Esophagus muscularis mucosa (tissue), 4 donors: Measurements from ENCODE around the gene UBE2R2. TPM values are rescaled to one million over a fixed set of nuclear protein-coding genes. Genes with fewer than 3 reads are reported as not detected.
"Not testable (repeated sequence)": the region's sequence is repeated elsewhere in the genome, so short reads cannot be mapped to it uniquely, and the experiment has no call there.

ENCODE experiments used
- DNase-seq: peaks from one replicate; pipeline ENCODE4 v3.0.0-alpha.2; 2017; ENCODE audit errors: extremely low spot score
- H3K27ac ChIP-seq, 4 donors: fragments of 200-600 bp; sonication (generic); replicated peaks in 1 of 4; 1 replicate in 3 of 4; 2 replicates in 1 of 4; pipeline ENCODE4 v1.5.1; 2016 to 2019; ENCODE audit warnings: mild to moderate bottlenecking in 1 of 4
- H3K27me3 ChIP-seq, 4 donors: fragments of 200-600 bp; sonication (generic); one replicate each; pipeline versions ENCODE4 v1.5.1 to v1.6.0; 2016 to 2019
- H3K36me3 ChIP-seq, 4 donors: fragments of 200-600 bp; sonication (generic); one replicate each; pipeline ENCODE4 v1.5.1; 2016 to 2019
- H3K4me1 ChIP-seq, 4 donors: fragments of 200-600 bp; sonication (generic); one replicate each; pipeline ENCODE4 v1.5.1; 2016 to 2019
- H3K4me3 ChIP-seq, 4 donors: fragments of 200-600 bp; sonication (generic); 1 replicate in 2 of 4; 2 replicates in 2 of 4; pipeline ENCODE4 v1.5.1; 2016 to 2019; ENCODE audit warnings: mild to moderate bottlenecking in 4 of 4, moderate library complexity in 1 of 4
- H3K9me3 ChIP-seq, 4 donors: fragments of 200-600 bp; sonication (generic); 1 replicate in 3 of 4; 2 replicates in 1 of 4; pipeline ENCODE4 v1.5.1; 2016 to 2019
- CTCF ChIP-seq, 3 experiments: fragments of 200-600 bp in 2 of 3; fragments of 450-650 bp in 1 of 3; sonication (generic) in 2 of 3; IDR thresholded peaks; one replicate each; pipeline ENCODE4 v1.5.1; 2017 to 2019; ENCODE audit warnings: antibody characterized with exemption in 3 of 3, mild to moderate bottlenecking in 2 of 3, moderate library complexity in 1 of 3
- EP300 ChIP-seq: sonication (generic); formaldehyde crosslinking; IDR thresholded peaks from one replicate; pipeline ENCODE4 v1.6.1; 2017; ENCODE audit warnings: antibody characterized with exemption
- POLR2A ChIP-seq: fragments of 450-650 bp; IDR thresholded peaks from one replicate; pipeline ENCODE4 v1.6.1; 2017; ENCODE audit warnings: antibody characterized with exemption, moderate library complexity, mild to moderate bottlenecking, low read depth
- POLR2AphosphoS5 ChIP-seq, 2 donors: sonication (generic); formaldehyde crosslinking; IDR thresholded peaks; one replicate each; pipeline ENCODE4 v1.6.1; 2017; ENCODE audit warnings: antibody characterized with exemption in 2 of 2
- WGBS: methylation state at CpG from one replicate; pipeline ENCODE4 v1.1.5; 2018; 5-methylcytosine and 5-hydroxymethylcytosine counted together
- intact Hi-C: fragments of 100-400 bp; cut with DNase I; formaldehyde crosslinking; loops from one replicate; pipeline ENCODE4 v1.15.1; 2023
- total RNA-seq, 4 donors: library from RNA; depleted of rRNA; stranded (reverse); fragments of >200 nt; gene quantifications; one replicate each; pipeline versions ENCODE4 v1.1.0 to v1.2.1, GENCODE V29; 2016

UBE2R2 gene
- total RNA-seq, 4 donors from 2014 or later, result 27.8 to 45.1 (median 34.4) TPM

- no peaks in the 10 kb centered on the region for H3K4me1 ChIP-seq
- TF ChIP-seq POLR2AphosphoS5 (IDR thresholded peaks at IDR 0.05) (no peak), CTCF (IDR thresholded peaks at IDR 0.05) (no peak), EP300 (no peak), POLR2A (no peak)
- no peak overlapping the region for H3K4me3 ChIP-seq
- no peaks in the 10 kb centered on the region for H3K36me3 ChIP-seq
- WGBS, result 61% methylated on average over 9 of the region's 9 CpGs
- H3K27ac ChIP-seq, result no peak overlapping the region
- H3K27me3 ChIP-seq, result peaks cover 0 to 31% (median 0%) of the 10 kb centered on the region in 4 donors
- intact Hi-C loops, result no loop called here
- no peaks in the 10 kb centered on the region for H3K9me3 ChIP-seq
- no peak for DNase-seq
Observed at GRCh38 chr9:33799928-33800704, 16.8 kb upstream of the UBE2R2 start.

- 59% methylated on average over 2 of the region's 2 CpGs for WGBS
- no peaks in the 10 kb centered on the region for H3K9me3 ChIP-seq
- TF ChIP-seq POLR2AphosphoS5 (IDR thresholded peaks at IDR 0.05), result no peak
- no peaks in the 10 kb centered on the region for H3K36me3 ChIP-seq
- intact Hi-C loops, result no loop called here
- no peak overlapping the region for H3K27ac ChIP-seq
- H3K4me1 ChIP-seq, result no peaks in the 10 kb centered on the region
- no peak overlapping the region for H3K4me3 ChIP-seq
- no peak for DNase-seq
- H3K27me3 ChIP-seq, result peaks cover 0 to 24% (median 0%) of the 10 kb centered on the region in 4 donors
Observed at GRCh38 chr9:33800886-33801285, 16.1 kb upstream of the UBE2R2 start.

GRCh38 chr9:33801943-33802500, 14.9 kb upstream of the UBE2R2 start:
- DNase-seq, H3K36me3 ChIP-seq, H3K4me1 ChIP-seq, intact Hi-C loops, H3K9me3 ChIP-seq, H3K4me3 ChIP-seq, H3K27ac ChIP-seq: not testable (repeated sequence)
- peaks cover 0 to 14% (median 0%) of the 10 kb centered on the region in 4 donors for H3K27me3 ChIP-seq
- WGBS, result 98% methylated on average over 2 of the region's 2 CpGs

- H3K4me1 ChIP-seq, H3K9me3 ChIP-seq, H3K27ac ChIP-seq, DNase-seq, H3K4me3 ChIP-seq, intact Hi-C loops, H3K27me3 ChIP-seq, H3K36me3 ChIP-seq: not testable (repeated sequence)
- WGBS, result 89% methylated on average over 3 of the region's 3 CpGs
Observed at GRCh38 chr9:33804196-33804595, 12.8 kb upstream of the UBE2R2 start.

GRCh38 chr9:33807156-33807555, 9.8 kb upstream of the UBE2R2 start:
- H3K4me1 ChIP-seq, H3K36me3 ChIP-seq, H3K9me3 ChIP-seq, H3K27ac ChIP-seq, intact Hi-C loops, DNase-seq, H3K4me3 ChIP-seq, H3K27me3 ChIP-seq: not testable (repeated sequence)
- WGBS, result 53% methylated on average over 2 of the region's 2 CpGs

- intact Hi-C loops, H3K9me3 ChIP-seq, H3K27ac ChIP-seq, DNase-seq, H3K36me3 ChIP-seq, H3K4me3 ChIP-seq, H3K27me3 ChIP-seq: not testable (repeated sequence)
- peaks cover 2 to 16% (median 13%) of the 10 kb centered on the region in 4 donors for H3K4me1 ChIP-seq
- WGBS, result 67% methylated on average over 1 of the region's 1 CpG
Observed at GRCh38 chr9:33808979-33809322, 8.0 kb upstream of the UBE2R2 start.

- DNase-seq, result no peak
- intact Hi-C loops, result no loop called here
- Histone ChIP-seq H3K36me3 (no peaks in the 10 kb centered on the region), H3K9me3 (no peaks in the 10 kb centered on the region), H3K27ac (no peak overlapping the region), H3K27me3 (no peaks in the 10 kb centered on the region), H3K4me3 (no peak overlapping the region), H3K4me1 (peaks cover 8 to 22% (median 18%) of the 10 kb centered on the region in 4 donors)
- no peak for TF ChIP-seq EP300
- no peak for TF ChIP-seq CTCF (IDR thresholded peaks at IDR 0.05)
- TF ChIP-seq POLR2A, result no peak
- TF ChIP-seq POLR2AphosphoS5 (IDR thresholded peaks at IDR 0.05), result no peak
- 80% methylated on average over 1 of the region's 1 CpG for WGBS
Observed at GRCh38 chr9:33809506-33809905, 7.5 kb upstream of the UBE2R2 start.
